Fibroblast of lung (primary cell): ENCODE results near the gene TACR1. TPM values are rescaled to one million over a fixed set of nuclear protein-coding genes. Genes with fewer than 3 reads are reported as not detected.

Experiments used
- DNase-seq, 2 donors: peaks; one replicate each; pipeline versions ENCODE4 v3.0.0 to v3.0.0-alpha.2; 2010; ENCODE audit warnings: low read depth in 2 of 2
- H2AFZ ChIP-seq: 2 replicates; pipeline ENCODE4 v1.5.1; 2012; ENCODE audit warnings: low read length, control low read depth, inconsistent platforms
- H3K27ac ChIP-seq: 2 replicates; pipeline ENCODE4 v1.5.1; 2011; ENCODE audit warnings: low read length, control low read depth; ENCODE audit not compliant: insufficient read depth
- H3K27me3 ChIP-seq: 2 replicates; pipeline ENCODE4 v1.5.1; 2011; ENCODE audit warnings: mild to moderate bottlenecking, low read length; ENCODE audit not compliant: control insufficient read depth, insufficient read depth
- H3K36me3 ChIP-seq: 2 replicates; pipeline ENCODE4 v1.5.1; 2011; ENCODE audit warnings: low read length; ENCODE audit not compliant: control insufficient read depth, insufficient read depth
- H3K4me1 ChIP-seq: 2 replicates; pipeline ENCODE4 v1.5.1; 2011; ENCODE audit warnings: low read length; ENCODE audit not compliant: control insufficient read depth, insufficient read depth; ENCODE audit errors: extremely low read depth
- H3K4me2 ChIP-seq: 2 replicates; pipeline ENCODE4 v1.5.1; 2011; ENCODE audit warnings: low read length, control low read depth; ENCODE audit not compliant: insufficient read depth; ENCODE audit errors: extremely low read depth
- H3K4me3 ChIP-seq, 4 experiments: fragments of 200-600 bp in 1 of 4; sonication (generic) in 1 of 4; replicated peaks in 1 of 4; 2 replicates each; pipeline ENCODE4 v1.5.1; 2011 to 2016; ENCODE audit warnings: low read length in 4 of 4, low read depth in 3 of 4, mild to moderate bottlenecking in 3 of 4, control low read depth in 2 of 4, inconsistent platforms in 1 of 4, mixed read lengths in 1 of 4; ENCODE audit not compliant: insufficient read depth in 1 of 4; ENCODE audit errors: control extremely low read depth in 1 of 4
- H3K79me2 ChIP-seq: 2 replicates; pipeline ENCODE4 v1.5.1; 2012; ENCODE audit warnings: mild to moderate bottlenecking, low read length, inconsistent platforms; ENCODE audit not compliant: control insufficient read depth, insufficient read depth
- H3K9ac ChIP-seq: 2 replicates; pipeline ENCODE4 v1.5.1; 2011; ENCODE audit warnings: mild to moderate bottlenecking, low read length, control low read depth; ENCODE audit not compliant: insufficient read depth
- H3K9me3 ChIP-seq: 2 replicates; pipeline ENCODE4 v1.5.1; 2012; ENCODE audit warnings: low read depth, low read length; ENCODE audit not compliant: control insufficient read depth, insufficient read depth
- H4K20me1 ChIP-seq: 2 replicates; pipeline ENCODE4 v1.5.1; 2011; ENCODE audit warnings: low read length; ENCODE audit not compliant: control insufficient read depth, insufficient read depth; ENCODE audit errors: extremely low read depth
- CTCF ChIP-seq, 2 donors: IDR thresholded peaks in 1 of 2; conservative IDR thresholded peaks in 1 of 2; 1 replicate in 1 of 2; 2 replicates in 1 of 2; pipeline ENCODE4 v1.5.1; 2011 to 2012; ENCODE audit warnings: low read length in 2 of 2, control low read depth in 1 of 2, inconsistent platforms in 1 of 2, low read depth in 1 of 2, mild to moderate bottlenecking in 1 of 2
- EZH2 ChIP-seq: IDR thresholded peaks from 2 replicates; pipeline ENCODE4 v1.5.1; 2012; ENCODE audit warnings: low read length, control low read depth, mild to moderate bottlenecking; ENCODE audit errors: missing control alignments
- polyA plus RNA-seq, 2 donors: library from polyadenylated mRNA; depleted of rRNA in 1 of 2; stranded (reverse) in 1 of 2; unstranded in 1 of 2; fragments of >200 nt; gene quantifications; 2 replicates each; pipeline ENCODE4 v1.2.1, GENCODE V29; 2011 to 2012; ENCODE audit warnings: missing spikeins in 1 of 2
- total RNA-seq: library from RNA; depleted of rRNA; stranded (reverse); fragments of >200 nt; gene quantifications from 2 replicates; pipeline ENCODE4 v1.2.1, GENCODE V29; 2014

Gene TACR1
- total and polyA plus RNA-seq, 2 donors (not counting 1 experiment from before 2014, with no cell fraction given) = 0.05 to 0.17 TPM

- no peaks in the 10 kb centered on the region for H3K9me3 ChIP-seq
- H3K4me1 ChIP-seq = no peaks in the 10 kb centered on the region
- H2AFZ ChIP-seq = no peak overlapping the region
- H3K27ac ChIP-seq = no peak overlapping the region
- H3K9ac ChIP-seq = no peak overlapping the region
- no peak overlapping the region for H3K4me2 ChIP-seq
- no peak overlapping the region for H3K4me3 ChIP-seq
- no peaks in the 10 kb centered on the region for H3K36me3 ChIP-seq
- no peak for DNase-seq
- H4K20me1 ChIP-seq = no peaks in the 10 kb centered on the region
- no peaks in the 10 kb centered on the region for H3K27me3 ChIP-seq
- H3K79me2 ChIP-seq = no peaks in the 10 kb centered on the region
- TF ChIP-seq EZH2 (no peak), CTCF (conservative IDR thresholded peaks at IDR 0.05 in 1 of 2, IDR thresholded peaks at IDR 0.05 in 1 of 2; ENCODE audit: low read depth in 1 of 2, low read length in 2 of 2) (no peak)
Measured at GRCh38 chr2:75020476-75020875, 178.8 kb downstream of the TACR1 start.

- Histone ChIP-seq H3K9ac (no peak overlapping the region), H3K4me2 (no peak overlapping the region), H3K9me3 (no peaks in the 10 kb centered on the region), H3K27ac (no peak overlapping the region), H3K4me3 (no peak overlapping the region), H2AFZ (no peak overlapping the region), H3K4me1 (no peaks in the 10 kb centered on the region), H4K20me1 (no peaks in the 10 kb centered on the region), H3K79me2 (no peaks in the 10 kb centered on the region), H3K27me3 (no peaks in the 10 kb centered on the region), H3K36me3 (no peaks in the 10 kb centered on the region)
- DNase-seq = no peak
- TF ChIP-seq CTCF (conservative IDR thresholded peaks at IDR 0.05 in 1 of 2, IDR thresholded peaks at IDR 0.05 in 1 of 2; ENCODE audit: low read depth in 1 of 2, low read length in 2 of 2) = no peak
- no peak for TF ChIP-seq EZH2
Measured at GRCh38 chr2:75019790-75020189, 179.5 kb downstream of the TACR1 start.

GRCh38 chr2:75018162-75018561 is 181.2 kb downstream of the TACR1 start:
- no peaks in the 10 kb centered on the region for H3K9me3 ChIP-seq
- DNase-seq = no peak
- no peak overlapping the region for H3K4me3 ChIP-seq
- no peaks in the 10 kb centered on the region for H3K79me2 ChIP-seq
- no peaks in the 10 kb centered on the region for H3K4me1 ChIP-seq
- H4K20me1 ChIP-seq = no peaks in the 10 kb centered on the region
- no peaks in the 10 kb centered on the region for H3K27me3 ChIP-seq
- H2AFZ ChIP-seq = no peak overlapping the region
- TF ChIP-seq CTCF (conservative IDR thresholded peaks at IDR 0.05 in 1 of 2, IDR thresholded peaks at IDR 0.05 in 1 of 2; ENCODE audit: low read depth in 1 of 2, low read length in 2 of 2) (no peak), EZH2 (no peak)
- H3K36me3 ChIP-seq = no peaks in the 10 kb centered on the region
- no peak overlapping the region for H3K9ac ChIP-seq
- no peak overlapping the region for H3K4me2 ChIP-seq
- no peak overlapping the region for H3K27ac ChIP-seq
